SK-N-MC (cell line): ENCODE data around the gene TPSB2.

Source experiments
- DNase-seq: peaks from one replicate; pipeline ENCODE4 v3.0.0-alpha.2; 2011; ENCODE audit warnings: low read depth, low spot score
- H3K27ac ChIP-seq: fragments of 200-600 bp; sonication (generic); 2 replicates; pipeline ENCODE4 v1.5.1; 2016; ENCODE audit warnings: mixed run types
- H3K36me3 ChIP-seq: fragments of 200-600 bp; sonication (generic); 2 replicates; pipeline ENCODE4 v1.6.1; 2017; ENCODE audit warnings: antibody characterized with exemption, low read length, mixed read lengths; ENCODE audit not compliant: insufficient read depth
- H3K4me3 ChIP-seq: fragments of 200-600 bp; sonication (generic); 2 replicates; pipeline ENCODE4 v1.5.1; 2016
- H3K9ac ChIP-seq: fragments of 200-600 bp; sonication (generic); 2 replicates; pipeline ENCODE4 v1.8.0; 2017; ENCODE audit warnings: mixed run types, mixed read lengths; ENCODE audit not compliant: insufficient read length
- H3K9me3 ChIP-seq: fragments of 200-600 bp; sonication (generic); 2 replicates; pipeline ENCODE4 v1.6.1; 2017; ENCODE audit warnings: low read depth, mild to moderate bottlenecking, antibody characterized with exemption, low read length, moderate library complexity, mixed read lengths
- EZH2 ChIP-seq: fragments of 200-600 bp; sonication (generic); IDR thresholded peaks from one replicate; pipeline ENCODE4 v1.6.1; 2017; ENCODE audit warnings: antibody characterized with exemption
- FOXP2 ChIP-seq: optimal IDR thresholded peaks from 2 replicates; pipeline ENCODE3; 2011; ENCODE audit warnings: mild to moderate bottlenecking, moderate library complexity; ENCODE audit not compliant: insufficient read depth; ENCODE audit errors: extremely low read length, control extremely low read depth
- POLR2AphosphoS5 ChIP-seq: IDR thresholded peaks from 2 replicates; pipeline ENCODE4 v1.6.1; 2012; ENCODE audit warnings: mild to moderate bottlenecking, low read depth, low read length, borderline replicate concordance

TPSB2 gene

DNA sequence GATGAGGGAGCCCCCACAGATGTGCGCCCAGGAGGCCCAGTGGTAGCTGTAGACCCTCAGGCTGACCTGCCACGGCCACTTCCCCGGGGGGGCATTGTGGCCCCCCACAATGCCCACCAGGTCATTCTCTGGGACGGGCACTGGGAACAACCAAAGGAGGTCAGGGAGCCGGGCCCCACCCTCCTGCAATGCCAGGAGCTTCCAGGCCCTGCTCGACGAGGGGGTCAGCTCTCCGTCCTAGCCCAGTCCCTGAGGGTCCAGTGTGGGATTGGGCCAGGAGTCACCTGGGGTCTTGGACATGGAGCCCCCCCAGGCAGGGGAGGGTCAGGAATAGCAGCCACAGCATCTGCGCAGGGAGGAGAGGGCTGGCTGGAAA, 32.9 kb upstream of the TPSB2 start:
- Histone ChIP-seq H3K9me3 (no peaks in the 10 kb centered on the region), H3K36me3 (no peaks in the 10 kb centered on the region), H3K27ac (no peak overlapping the region), H3K4me3 (no peak overlapping the region), H3K9ac (no peak overlapping the region)
- TF ChIP-seq EZH2 (no peak), POLR2AphosphoS5 (no peak), FOXP2 (no peak)
- DNase-seq: no peak

DNA sequence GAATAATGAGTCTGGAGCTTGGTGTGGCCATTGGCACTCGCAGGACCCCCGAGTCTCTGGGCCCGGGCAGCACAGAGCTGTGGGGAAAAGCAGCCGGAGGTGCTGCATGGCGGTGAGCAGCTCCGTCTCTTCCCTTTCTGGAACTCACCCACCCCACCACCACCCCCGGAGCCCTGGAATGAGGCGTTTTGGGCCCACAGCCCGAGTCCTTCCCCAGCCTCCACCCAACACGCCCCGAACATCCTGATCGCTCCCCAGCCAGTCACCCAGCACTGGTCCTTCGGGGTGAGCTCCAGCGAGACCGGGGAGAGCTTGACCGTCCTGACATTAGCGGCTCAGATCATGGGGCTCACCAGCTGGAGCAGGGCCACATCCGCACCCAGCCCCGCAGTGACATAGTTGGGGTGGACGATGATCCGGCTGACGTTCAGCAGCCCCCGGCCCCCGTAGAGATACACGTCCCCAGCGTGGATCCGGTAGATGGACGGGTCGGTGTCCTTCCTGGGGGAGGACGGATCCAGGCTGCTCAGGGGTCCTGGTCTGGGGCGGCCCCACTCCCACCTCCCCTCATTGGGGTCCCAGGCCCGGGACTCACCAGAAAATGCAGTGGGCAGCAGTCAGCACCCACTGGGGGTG, 32.3 kb upstream of the TPSB2 start:
- no peak for DNase-seq
- Histone ChIP-seq H3K4me3 (no peak overlapping the region), H3K27ac (no peak overlapping the region), H3K36me3 (no peaks in the 10 kb centered on the region), H3K9me3 (no peaks in the 10 kb centered on the region), H3K9ac (no peak overlapping the region)
- TF ChIP-seq POLR2AphosphoS5: no peak
- TF ChIP-seq FOXP2: no peak
- no peak for TF ChIP-seq EZH2

DNA sequence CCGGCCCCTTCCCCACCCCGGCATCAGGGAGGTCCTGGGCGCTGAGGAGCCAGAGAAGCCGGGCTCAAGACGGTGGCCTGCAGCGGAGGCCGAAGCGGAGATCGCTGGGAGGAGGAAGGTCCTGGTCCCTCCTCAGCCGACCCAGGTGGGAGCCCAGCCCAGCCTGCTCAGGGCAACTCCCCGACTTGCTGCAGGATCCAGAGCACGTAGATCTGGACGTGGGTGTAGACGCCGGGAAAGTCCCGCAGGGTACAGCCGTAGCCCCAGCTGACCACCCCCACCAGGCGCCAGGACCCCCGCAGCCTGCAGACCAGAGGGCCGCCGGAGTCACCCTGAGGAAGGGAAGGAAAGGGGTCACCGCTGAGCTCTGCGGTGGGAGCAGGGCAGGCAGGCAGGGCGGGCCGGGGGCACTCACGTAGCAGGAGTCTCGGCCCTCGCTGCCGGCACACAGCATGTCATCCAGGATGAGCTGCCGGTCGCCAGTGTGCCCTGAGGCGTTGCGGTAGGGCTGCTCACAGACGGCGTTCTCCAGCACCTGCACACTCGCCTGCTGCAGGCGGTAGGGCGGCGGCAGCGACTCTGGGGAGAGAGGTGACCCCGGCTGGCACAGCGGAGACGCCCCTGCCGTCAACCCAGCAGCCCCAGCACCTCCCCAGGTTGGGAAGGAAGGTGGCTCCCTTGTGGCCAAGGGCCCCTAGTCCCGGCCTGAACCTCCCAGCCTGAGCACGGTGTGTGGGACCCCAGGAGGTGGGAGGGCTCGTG, 31.3 kb upstream of the TPSB2 start:
- Histone ChIP-seq H3K4me3 (no peak overlapping the region), H3K36me3 (no peaks in the 10 kb centered on the region), H3K9me3 (no peaks in the 10 kb centered on the region), H3K27ac (no peak overlapping the region), H3K9ac (no peak overlapping the region)
- no peak for DNase-seq
- TF ChIP-seq FOXP2 (no peak), EZH2 (no peak), POLR2AphosphoS5 (no peak)

GRCh38 chr16:1260101-1260680, 30.2 kb upstream of the TPSB2 start:
- TF ChIP-seq POLR2AphosphoS5 (no peak), EZH2 (no peak), FOXP2 (no peak)
- no peak for DNase-seq
- H3K9ac ChIP-seq: no peak overlapping the region
- H3K4me3 ChIP-seq: no peak overlapping the region
- no peaks in the 10 kb centered on the region for H3K9me3 ChIP-seq
- H3K27ac ChIP-seq: no peak overlapping the region
- H3K36me3 ChIP-seq: no peaks in the 10 kb centered on the region

DNA sequence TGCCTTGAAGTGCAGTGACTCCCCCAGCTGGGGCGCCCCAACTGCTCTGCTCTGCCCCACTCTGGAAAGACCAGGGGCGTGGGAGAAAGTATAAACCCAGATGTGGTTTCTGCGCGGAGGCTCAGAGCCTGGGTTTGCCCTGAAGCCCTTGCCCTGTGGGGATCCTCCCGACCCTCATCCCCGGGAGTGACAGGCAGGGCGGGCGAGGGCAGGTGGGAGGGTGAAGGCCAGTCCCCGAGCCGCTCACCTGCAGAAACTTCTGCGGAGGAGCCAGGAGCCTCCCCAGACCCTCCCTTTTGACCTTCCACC, 29.7 kb upstream of the TPSB2 start:
- no peak overlapping the region for H3K4me3 ChIP-seq
- no peaks in the 10 kb centered on the region for H3K9me3 ChIP-seq
- H3K9ac ChIP-seq: no peak overlapping the region
- no peak for DNase-seq
- H3K27ac ChIP-seq: no peak overlapping the region
- no peaks in the 10 kb centered on the region for H3K36me3 ChIP-seq
- TF ChIP-seq EZH2 (no peak), FOXP2 (no peak), POLR2AphosphoS5 (no peak)

DNA sequence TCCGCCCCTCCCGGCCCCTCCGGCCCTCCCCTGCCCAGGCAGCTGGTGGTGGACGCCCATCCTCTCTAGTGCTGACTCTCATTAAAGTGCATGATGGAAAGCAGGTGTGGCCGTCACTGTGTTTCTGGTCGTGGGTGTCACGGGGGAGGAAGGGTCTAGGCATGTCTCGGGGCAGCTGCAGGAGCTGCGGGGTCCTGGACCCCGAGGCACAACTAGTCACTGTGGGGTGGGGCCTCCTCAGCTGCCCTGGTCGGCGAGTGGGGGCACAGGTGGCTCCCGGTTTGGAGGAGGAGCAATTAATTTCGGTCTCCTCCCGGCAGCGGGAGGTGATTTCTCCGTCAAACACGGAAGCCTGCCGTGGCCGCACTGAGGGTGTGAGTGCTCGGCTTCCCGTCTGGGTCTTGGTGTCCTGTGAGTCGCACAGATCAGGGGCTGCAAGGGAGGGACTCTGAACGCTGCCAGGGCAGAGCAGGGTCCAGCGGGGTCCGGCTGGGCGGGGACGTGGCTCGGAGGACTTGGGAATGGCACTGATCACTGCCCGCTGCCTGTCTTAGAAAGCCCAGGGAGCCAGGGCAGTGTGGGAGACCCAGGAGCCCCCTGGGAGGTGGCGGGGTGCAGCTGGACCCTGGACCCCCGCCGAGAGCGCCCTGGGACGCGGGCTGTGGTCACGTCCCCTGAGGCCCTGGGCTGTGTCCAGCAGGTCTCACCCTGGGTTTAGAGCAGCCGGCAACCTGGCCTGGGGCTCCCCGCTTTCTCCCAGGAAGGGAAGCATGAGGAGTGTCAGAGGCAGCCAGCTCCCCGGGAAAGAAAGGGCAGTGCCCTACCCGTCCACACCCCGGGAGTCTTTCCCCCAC, 29.1 kb upstream of the TPSB2 start:
- no peak for DNase-seq
- Histone ChIP-seq H3K9me3 (no peaks in the 10 kb centered on the region), H3K4me3 (no peak overlapping the region), H3K27ac (no peak overlapping the region), H3K9ac (no peak overlapping the region), H3K36me3 (no peaks in the 10 kb centered on the region)
- no peak for TF ChIP-seq EZH2
- TF ChIP-seq POLR2AphosphoS5: no peak
- TF ChIP-seq FOXP2: no peak

DNA sequence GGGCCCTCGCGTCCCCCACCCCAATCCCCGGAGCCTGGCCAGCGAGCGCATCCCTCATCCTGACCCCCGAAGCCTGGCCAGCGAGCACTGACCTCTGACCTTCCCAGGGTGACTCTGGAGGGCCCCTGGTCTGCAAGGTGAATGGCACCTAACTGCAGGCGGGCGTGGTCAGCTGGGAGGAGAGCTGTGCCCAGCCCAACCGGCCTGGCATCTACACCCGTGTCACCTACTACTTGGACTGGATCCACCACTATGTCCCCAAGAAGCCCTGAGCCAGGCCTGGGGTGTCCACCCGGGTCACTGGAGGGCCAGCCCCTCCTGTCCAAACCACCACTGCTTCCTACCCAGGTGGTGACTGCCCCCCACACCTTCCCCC, 28.2 kb upstream of the TPSB2 start:
- TF ChIP-seq FOXP2: no peak
- TF ChIP-seq POLR2AphosphoS5: no peak
- TF ChIP-seq EZH2: no peak
- Histone ChIP-seq H3K9ac (no peak overlapping the region), H3K27ac (no peak overlapping the region), H3K4me3 (no peak overlapping the region), H3K9me3 (no peaks in the 10 kb centered on the region), H3K36me3 (no peaks in the 10 kb centered on the region)
- no peak for DNase-seq
